Fibroblast of villous mesenchyme (primary cell): ENCODE measurements around the gene TIMP2. TPM values are rescaled to one million over a fixed set of nuclear protein-coding genes. Genes with fewer than 3 reads are reported as not detected.
A peak's percentile ranks its signal among the peaks of the same experiment; 100 is the strongest.

Experiments
- DNase-seq: peaks from one replicate; pipeline ENCODE4 v3.0.0-alpha.2; 2010; ENCODE audit warnings: low read depth
- H3K4me3 ChIP-seq: 2 replicates; pipeline ENCODE4 v1.5.1; 2011; ENCODE audit warnings: low read depth, mild to moderate bottlenecking, low read length
- total RNA-seq: library from RNA; depleted of rRNA; stranded (reverse); fragments of >200 nt; gene quantifications from 2 replicates; pipeline ENCODE4 v1.2.3, GENCODE V29; 2012
- TF ChIP-seq, protein P1 (sequence below): IDR thresholded peaks from 2 replicates; pipeline ENCODE4 v1.5.1; 2012; ENCODE audit warnings: low read depth, mild to moderate bottlenecking, low read length; ENCODE audit not compliant: insufficient read depth

Gene TIMP2
- total RNA-seq, 1 donor = 189 TPM

DNA sequence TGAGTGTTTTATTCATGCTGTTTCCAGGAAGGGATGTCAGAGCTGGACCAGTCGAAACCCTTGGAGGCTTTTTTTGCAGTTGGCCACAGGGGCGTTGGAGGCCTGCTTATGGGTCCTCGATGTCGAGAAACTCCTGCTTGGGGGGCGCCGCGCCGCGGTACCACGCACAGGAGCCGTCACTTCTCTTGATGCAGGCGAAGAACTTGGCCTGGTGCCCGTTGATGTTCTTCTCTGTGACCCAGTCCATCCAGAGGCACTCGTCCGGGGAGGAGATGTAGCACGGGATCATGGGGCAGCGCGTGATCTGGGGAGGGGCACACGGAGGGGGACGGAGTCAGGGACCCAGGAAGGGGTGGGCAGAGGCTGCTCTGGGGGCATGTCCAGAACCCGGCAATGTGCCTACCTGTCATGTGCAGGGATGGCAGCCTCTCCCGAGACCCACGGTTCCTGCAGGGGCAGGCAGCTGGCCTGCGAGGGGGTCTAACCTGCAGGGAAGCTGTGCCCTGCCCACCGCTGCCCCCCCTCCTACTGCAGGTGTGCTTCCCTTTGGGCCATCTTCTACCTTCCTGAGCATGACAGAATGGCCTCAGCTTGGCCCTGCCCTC, 69.5 kb downstream of the TIMP2 start:
- TF ChIP-seq, protein P1, sequence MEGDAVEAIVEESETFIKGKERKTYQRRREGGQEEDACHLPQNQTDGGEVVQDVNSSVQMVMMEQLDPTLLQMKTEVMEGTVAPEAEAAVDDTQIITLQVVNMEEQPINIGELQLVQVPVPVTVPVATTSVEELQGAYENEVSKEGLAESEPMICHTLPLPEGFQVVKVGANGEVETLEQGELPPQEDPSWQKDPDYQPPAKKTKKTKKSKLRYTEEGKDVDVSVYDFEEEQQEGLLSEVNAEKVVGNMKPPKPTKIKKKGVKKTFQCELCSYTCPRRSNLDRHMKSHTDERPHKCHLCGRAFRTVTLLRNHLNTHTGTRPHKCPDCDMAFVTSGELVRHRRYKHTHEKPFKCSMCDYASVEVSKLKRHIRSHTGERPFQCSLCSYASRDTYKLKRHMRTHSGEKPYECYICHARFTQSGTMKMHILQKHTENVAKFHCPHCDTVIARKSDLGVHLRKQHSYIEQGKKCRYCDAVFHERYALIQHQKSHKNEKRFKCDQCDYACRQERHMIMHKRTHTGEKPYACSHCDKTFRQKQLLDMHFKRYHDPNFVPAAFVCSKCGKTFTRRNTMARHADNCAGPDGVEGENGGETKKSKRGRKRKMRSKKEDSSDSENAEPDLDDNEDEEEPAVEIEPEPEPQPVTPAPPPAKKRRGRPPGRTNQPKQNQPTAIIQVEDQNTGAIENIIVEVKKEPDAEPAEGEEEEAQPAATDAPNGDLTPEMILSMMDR = no peak
- H3K4me3 ChIP-seq = no peak overlapping the region
- no peak for DNase-seq

DNA sequence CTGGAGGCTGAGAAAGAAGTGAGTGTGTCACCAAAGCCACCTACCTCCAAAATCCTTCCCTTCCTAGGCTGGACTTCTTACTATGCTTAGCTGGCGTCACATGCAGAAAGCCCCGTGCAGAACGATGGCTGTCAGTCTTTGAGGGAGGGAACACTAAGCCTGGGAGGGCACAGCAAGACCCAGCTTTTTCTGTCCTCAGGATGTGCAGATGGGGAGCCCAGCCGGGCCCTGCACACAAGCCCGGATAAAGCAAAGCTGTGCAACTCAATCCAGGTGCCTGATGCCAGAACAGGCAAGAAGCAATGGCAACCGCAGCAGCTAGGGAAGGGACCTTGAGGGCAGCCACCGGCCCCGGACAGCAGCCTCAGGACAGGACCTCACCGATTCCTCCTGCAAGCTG, 70.7 kb downstream of the TIMP2 start:
- H3K4me3 ChIP-seq = no peak overlapping the region
- TF ChIP-seq, protein P1 = no peak
- no peak for DNase-seq

DNA sequence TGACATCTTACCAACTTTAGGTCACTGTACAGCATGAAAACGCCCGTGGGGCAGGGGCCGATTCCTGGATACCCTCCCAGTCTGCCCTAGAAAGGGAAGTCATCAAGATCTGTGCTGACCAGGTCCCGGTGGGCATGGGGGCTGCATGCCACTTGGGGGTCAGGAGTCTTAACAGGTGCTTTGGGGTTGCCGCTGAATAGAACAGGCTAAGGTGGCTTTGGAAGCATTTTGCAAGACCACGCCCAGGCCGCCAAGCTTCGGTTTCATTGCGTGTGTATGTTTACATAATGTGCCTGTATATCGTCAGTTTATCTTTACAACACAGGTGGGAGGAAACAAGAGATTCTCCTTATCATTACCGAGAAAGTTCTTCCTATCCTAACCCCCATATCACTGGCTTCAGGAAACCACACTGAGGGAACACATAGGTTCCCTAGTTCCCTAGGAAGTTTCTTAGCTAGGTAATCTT, 71.2 kb downstream of the TIMP2 start:
- TF ChIP-seq, protein P1 = no peak

DNA sequence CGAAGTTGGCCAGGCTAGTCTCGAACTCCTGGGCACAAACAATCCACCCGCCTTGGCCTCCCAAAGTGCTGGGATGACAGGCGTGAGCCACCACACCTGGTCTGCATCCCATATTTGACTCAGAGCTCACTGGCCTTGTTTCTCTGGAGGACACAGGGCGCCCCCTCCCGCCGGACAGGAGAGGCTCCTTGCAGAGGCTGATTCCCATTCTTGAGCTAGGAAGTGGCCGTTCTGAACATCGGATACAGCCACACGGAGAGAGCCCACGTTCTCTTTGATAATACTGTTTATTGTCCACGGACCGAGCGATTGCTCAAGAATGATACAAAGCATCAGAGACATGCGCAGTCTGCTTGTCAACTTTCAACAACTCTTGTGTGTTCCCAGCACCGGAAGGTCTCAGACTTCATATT, 72.5 kb downstream of the TIMP2 start:
- no peak overlapping the region for H3K4me3 ChIP-seq
- peak; percentile 75 for DNase-seq
- TF ChIP-seq, protein P1 = peak; percentile 29

More for the DNA sequence above, 71.2 kb downstream of the TIMP2 start:
- no peak overlapping the region for H3K4me3 ChIP-seq
- DNase-seq = peak; percentile 45

DNA sequence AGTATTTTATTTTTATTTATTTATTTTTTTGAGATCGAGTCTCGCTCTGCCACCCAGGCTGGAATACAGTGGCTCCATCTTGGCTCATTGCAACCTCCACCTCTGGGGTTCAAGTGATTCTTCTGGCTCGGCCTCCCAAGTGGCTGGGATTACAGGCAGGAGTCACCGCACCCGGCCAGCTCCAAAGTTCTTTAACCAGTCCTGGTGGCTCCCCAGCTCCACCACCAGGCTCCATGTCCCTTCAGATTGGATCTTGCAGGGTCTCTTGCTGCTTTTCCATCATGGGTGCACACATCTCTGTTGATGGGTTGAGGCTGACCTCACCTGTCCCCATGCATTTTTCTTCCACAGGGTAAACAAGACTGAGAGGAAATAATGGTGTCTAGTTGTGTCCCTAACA, 76.2 kb downstream of the TIMP2 start:
- H3K4me3 ChIP-seq = no peak overlapping the region
- DNase-seq = no peak
- TF ChIP-seq, protein P1 = no peak

DNA sequence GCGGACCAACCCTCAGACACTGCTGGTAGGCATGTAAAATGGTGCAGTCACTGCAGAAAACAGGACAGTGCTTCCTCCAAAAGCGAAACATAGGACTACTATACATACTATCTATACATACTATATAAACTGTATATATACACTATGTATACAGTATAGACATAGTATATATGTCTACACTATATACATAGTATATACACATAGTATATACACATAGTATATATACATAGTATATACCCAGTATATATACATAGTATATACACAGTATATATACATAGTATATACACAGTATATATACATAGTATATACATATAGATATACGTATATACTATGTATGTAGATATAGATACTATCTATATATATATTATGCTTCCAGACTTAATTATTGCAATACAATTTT, 78.1 kb downstream of the TIMP2 start:
- DNase-seq = no peak
- H3K4me3 ChIP-seq = no peak overlapping the region
- TF ChIP-seq, protein P1 = no peak
